ENCODE data around the gene FAM110C.

DNA sequence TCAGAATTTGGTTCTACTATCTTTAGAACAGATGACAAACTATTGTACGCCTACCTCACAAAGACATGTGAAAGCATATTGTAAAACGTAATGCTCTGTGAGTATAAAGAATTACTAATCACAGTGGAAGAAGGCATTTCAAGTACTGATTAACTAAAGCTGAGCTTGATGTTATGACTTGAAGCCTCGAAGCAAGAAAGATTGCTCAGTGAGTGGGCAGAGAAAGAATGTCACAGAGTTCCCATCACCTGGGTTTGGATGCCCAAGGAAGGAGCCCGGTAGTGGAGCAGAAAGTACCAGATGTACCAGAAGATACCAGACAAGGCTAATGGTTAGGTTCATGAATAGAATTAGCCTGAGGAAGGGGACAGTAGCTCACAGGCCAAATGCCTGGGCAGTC is 39.5 kb upstream of the FAM110C start:
- TF ChIP-seq, protein P1, sequence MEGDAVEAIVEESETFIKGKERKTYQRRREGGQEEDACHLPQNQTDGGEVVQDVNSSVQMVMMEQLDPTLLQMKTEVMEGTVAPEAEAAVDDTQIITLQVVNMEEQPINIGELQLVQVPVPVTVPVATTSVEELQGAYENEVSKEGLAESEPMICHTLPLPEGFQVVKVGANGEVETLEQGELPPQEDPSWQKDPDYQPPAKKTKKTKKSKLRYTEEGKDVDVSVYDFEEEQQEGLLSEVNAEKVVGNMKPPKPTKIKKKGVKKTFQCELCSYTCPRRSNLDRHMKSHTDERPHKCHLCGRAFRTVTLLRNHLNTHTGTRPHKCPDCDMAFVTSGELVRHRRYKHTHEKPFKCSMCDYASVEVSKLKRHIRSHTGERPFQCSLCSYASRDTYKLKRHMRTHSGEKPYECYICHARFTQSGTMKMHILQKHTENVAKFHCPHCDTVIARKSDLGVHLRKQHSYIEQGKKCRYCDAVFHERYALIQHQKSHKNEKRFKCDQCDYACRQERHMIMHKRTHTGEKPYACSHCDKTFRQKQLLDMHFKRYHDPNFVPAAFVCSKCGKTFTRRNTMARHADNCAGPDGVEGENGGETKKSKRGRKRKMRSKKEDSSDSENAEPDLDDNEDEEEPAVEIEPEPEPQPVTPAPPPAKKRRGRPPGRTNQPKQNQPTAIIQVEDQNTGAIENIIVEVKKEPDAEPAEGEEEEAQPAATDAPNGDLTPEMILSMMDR (IDR thresholded peaks at IDR 0.05; ENCODE audit: low read depth, low read length, missing input control) = no peak
- TF ChIP-seq RAD21 (IDR thresholded peaks at IDR 0.05) = no peak
- TF ChIP-seq, protein P2, sequence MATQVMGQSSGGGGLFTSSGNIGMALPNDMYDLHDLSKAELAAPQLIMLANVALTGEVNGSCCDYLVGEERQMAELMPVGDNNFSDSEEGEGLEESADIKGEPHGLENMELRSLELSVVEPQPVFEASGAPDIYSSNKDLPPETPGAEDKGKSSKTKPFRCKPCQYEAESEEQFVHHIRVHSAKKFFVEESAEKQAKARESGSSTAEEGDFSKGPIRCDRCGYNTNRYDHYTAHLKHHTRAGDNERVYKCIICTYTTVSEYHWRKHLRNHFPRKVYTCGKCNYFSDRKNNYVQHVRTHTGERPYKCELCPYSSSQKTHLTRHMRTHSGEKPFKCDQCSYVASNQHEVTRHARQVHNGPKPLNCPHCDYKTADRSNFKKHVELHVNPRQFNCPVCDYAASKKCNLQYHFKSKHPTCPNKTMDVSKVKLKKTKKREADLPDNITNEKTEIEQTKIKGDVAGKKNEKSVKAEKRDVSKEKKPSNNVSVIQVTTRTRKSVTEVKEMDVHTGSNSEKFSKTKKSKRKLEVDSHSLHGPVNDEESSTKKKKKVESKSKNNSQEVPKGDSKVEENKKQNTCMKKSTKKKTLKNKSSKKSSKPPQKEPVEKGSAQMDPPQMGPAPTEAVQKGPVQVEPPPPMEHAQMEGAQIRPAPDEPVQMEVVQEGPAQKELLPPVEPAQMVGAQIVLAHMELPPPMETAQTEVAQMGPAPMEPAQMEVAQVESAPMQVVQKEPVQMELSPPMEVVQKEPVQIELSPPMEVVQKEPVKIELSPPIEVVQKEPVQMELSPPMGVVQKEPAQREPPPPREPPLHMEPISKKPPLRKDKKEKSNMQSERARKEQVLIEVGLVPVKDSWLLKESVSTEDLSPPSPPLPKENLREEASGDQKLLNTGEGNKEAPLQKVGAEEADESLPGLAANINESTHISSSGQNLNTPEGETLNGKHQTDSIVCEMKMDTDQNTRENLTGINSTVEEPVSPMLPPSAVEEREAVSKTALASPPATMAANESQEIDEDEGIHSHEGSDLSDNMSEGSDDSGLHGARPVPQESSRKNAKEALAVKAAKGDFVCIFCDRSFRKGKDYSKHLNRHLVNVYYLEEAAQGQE (IDR thresholded peaks at IDR 0.05) = no peak
- no peak for TF ChIP-seq JUND (IDR thresholded peaks at IDR 0.05)
- TF ChIP-seq, protein P3, sequence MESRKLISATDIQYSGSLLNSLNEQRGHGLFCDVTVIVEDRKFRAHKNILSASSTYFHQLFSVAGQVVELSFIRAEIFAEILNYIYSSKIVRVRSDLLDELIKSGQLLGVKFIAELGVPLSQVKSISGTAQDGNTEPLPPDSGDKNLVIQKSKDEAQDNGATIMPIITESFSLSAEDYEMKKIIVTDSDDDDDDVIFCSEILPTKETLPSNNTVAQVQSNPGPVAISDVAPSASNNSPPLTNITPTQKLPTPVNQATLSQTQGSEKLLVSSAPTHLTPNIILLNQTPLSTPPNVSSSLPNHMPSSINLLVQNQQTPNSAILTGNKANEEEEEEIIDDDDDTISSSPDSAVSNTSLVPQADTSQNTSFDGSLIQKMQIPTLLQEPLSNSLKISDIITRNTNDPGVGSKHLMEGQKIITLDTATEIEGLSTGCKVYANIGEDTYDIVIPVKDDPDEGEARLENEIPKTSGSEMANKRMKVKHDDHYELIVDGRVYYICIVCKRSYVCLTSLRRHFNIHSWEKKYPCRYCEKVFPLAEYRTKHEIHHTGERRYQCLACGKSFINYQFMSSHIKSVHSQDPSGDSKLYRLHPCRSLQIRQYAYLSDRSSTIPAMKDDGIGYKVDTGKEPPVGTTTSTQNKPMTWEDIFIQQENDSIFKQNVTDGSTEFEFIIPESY (IDR thresholded peaks at IDR 0.05) = no peak
- TF ChIP-seq, protein P4, sequence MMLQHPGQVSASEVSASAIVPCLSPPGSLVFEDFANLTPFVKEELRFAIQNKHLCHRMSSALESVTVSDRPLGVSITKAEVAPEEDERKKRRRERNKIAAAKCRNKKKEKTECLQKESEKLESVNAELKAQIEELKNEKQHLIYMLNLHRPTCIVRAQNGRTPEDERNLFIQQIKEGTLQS (IDR thresholded peaks at IDR 0.05) = no peak
